Erythroblast (primary cell): ENCODE measurements around the gene MPIG6B.

Source experiments
- GATA1 ChIP-seq: IDR thresholded peaks from 2 replicates; pipeline ENCODE4 v1.6.1; 2011; ENCODE audit warnings: low read depth, mild to moderate bottlenecking, control low read depth, low read length, moderate library complexity
- POLR2A ChIP-seq: IDR thresholded peaks from 2 replicates; pipeline ENCODE4 v1.6.1; 2011; ENCODE audit warnings: mild to moderate bottlenecking, low read length

DNA sequence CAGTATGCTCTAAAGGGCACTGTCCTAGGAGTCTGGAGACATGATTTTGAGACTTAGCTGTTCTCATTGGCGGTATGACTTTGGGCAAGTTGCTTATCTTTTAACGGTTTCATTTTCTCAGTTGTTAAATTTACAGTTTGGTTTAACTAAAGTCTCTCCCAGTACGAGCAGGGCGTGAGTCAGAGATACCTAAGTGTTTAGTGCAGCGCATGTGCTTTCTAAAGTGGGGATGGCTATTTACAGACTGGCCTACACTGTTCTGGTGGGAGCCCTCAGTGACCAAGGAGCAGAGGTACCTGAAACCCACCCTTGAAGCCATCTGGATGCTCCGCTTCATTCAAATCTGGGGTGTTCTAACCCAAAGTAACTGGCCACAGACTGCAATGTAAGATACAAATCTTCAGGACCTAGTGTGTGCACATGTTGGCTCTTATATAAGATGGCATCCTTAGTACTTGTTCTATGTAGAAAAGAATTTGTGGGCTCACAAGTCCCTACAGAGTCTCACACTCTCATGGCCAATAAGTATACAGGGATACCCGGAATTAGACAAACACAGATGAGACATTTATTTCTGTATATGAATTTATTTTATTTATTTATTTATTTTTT, 27.3 kb downstream of the MPIG6B start:
- TF ChIP-seq POLR2A: no peak
- TF ChIP-seq GATA1: no peak
